ENCODE measurements around the gene KIF16B.

DNA sequence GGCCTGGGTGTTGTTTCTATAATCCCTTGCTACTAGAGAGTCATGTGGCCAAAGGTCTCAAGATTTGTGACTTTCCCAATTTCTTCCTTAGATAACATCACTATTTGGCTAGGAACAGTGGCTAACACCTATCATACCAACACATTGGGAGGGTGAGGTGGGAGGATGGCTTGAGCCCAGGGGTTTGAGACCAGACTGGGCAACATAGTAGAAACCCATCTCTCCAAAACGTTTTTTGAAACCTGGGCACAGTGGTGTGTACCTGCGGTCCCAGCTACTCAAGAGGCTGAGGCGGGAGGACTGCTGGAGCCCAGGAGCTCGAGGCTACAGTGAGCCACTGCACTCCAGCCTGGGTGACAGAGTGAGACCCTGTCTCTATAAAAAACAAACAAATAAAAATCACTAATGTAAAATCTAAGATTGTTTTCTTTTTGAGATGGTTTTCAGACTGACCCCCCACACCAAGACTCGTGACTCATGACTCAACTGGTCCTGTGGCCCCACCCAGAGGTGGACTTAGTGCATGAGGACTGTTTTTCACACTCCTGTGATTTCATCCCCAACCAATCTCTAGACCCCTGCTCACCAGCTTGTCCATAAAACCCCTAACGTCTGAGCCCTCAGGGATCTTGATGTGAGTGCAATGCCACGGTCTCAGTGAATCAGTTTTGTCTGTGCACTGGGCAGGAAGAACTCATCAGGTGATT is 48.3 kb upstream of the KIF16B start:
- TF ChIP-seq POLR2A (IDR thresholded peaks at IDR 0.05) = no peak
- TF ChIP-seq, protein P1, sequence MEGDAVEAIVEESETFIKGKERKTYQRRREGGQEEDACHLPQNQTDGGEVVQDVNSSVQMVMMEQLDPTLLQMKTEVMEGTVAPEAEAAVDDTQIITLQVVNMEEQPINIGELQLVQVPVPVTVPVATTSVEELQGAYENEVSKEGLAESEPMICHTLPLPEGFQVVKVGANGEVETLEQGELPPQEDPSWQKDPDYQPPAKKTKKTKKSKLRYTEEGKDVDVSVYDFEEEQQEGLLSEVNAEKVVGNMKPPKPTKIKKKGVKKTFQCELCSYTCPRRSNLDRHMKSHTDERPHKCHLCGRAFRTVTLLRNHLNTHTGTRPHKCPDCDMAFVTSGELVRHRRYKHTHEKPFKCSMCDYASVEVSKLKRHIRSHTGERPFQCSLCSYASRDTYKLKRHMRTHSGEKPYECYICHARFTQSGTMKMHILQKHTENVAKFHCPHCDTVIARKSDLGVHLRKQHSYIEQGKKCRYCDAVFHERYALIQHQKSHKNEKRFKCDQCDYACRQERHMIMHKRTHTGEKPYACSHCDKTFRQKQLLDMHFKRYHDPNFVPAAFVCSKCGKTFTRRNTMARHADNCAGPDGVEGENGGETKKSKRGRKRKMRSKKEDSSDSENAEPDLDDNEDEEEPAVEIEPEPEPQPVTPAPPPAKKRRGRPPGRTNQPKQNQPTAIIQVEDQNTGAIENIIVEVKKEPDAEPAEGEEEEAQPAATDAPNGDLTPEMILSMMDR (IDR thresholded peaks at IDR 0.05) = no peak
